ENCODE data around the gene EMILIN2. TPM values are rescaled to one million over a fixed set of nuclear protein-coding genes. Genes with fewer than 3 reads are reported as not detected.
"Not testable (repeated sequence)": the region's sequence is repeated elsewhere in the genome, so short reads cannot be mapped to it uniquely, and the experiment has no call there.

Gene EMILIN2
- total RNA-seq, 1 donor from 2014 or later: 19.2 TPM

- TF ChIP-seq CTCF (conservative IDR thresholded peaks at IDR 0.05): no peak
- no peak overlapping the region for H3K4me3 Mint-ChIP-seq
- DNase-seq (ENCODE audit: low read depth, low spot score): no peak
- H3K4me1 Mint-ChIP-seq: no peaks in the 10 kb centered on the region
- peaks cover 9% of the 10 kb centered on the region for H3K27me3 Mint-ChIP-seq (ENCODE audit: low read depth)
- peaks cover 9% of the 10 kb centered on the region for H3K9me3 Mint-ChIP-seq
- H3K36me3 Mint-ChIP-seq (ENCODE audit: low read depth): peaks cover 4% of the 10 kb centered on the region
- H3K27ac Mint-ChIP-seq (ENCODE audit: unreplicated experiment): no peak overlapping the region
These were observed 10.8 kb downstream of the EMILIN2 start for GRCh38 chr18:2857491-2858131.

GRCh38 chr18:2860397-2860796, 13.6 kb downstream of the EMILIN2 start:
- H3K9me3 Mint-ChIP-seq: peaks cover 12% of the 10 kb centered on the region
- not testable (repeated sequence) for H3K27ac Mint-ChIP-seq (ENCODE audit: unreplicated experiment); H3K4me3 Mint-ChIP-seq; H3K4me1 Mint-ChIP-seq; H3K36me3 Mint-ChIP-seq (ENCODE audit: low read depth); DNase-seq (ENCODE audit: low read depth, low spot score)
- H3K27me3 Mint-ChIP-seq (ENCODE audit: low read depth): peaks cover 13% of the 10 kb centered on the region

- peaks cover 20% of the 10 kb centered on the region for H3K9me3 Mint-ChIP-seq
- not testable (repeated sequence) for H3K27me3 Mint-ChIP-seq (ENCODE audit: low read depth); H3K27ac Mint-ChIP-seq (ENCODE audit: unreplicated experiment); H3K4me3 Mint-ChIP-seq; DNase-seq (ENCODE audit: low read depth, low spot score); H3K36me3 Mint-ChIP-seq (ENCODE audit: low read depth); H3K4me1 Mint-ChIP-seq
These were observed 17.2 kb downstream of the EMILIN2 start for GRCh38 chr18:2863997-2864396.

GRCh38 chr18:2866465-2866864, 19.7 kb downstream of the EMILIN2 start:
- H3K4me1 Mint-ChIP-seq; DNase-seq (ENCODE audit: low read depth, low spot score); H3K36me3 Mint-ChIP-seq (ENCODE audit: low read depth); H3K4me3 Mint-ChIP-seq; H3K27me3 Mint-ChIP-seq (ENCODE audit: low read depth); H3K27ac Mint-ChIP-seq (ENCODE audit: unreplicated experiment): not testable (repeated sequence)
- H3K9me3 Mint-ChIP-seq: peaks cover 12% of the 10 kb centered on the region

DNA sequence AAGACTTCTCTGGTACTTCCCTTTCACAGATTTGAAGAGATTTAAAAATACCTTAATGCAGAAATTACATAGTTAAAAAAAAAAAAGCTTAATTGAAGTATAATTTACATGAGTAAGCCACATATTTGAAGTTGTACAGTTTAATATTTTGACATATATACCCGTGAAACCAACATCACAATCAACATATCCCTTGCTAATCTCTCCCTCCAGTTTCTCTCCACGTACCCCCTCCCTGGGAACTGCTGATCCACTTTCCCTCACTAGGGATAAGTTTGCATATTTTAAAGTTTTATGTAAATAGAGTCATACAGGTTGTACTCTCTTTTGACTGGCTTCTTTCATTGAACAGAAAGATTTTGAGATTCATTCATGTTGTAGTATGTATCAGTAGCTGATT, 22.4 kb downstream of the EMILIN2 start:
- Mint-ChIP-seq H3K4me3 (no peak overlapping the region), H3K27me3 (ENCODE audit: low read depth) (no peaks in the 10 kb centered on the region), H3K27ac (ENCODE audit: unreplicated experiment) (no peak overlapping the region), H3K9me3 (peaks cover 8% of the 10 kb centered on the region), H3K36me3 (ENCODE audit: low read depth) (peaks cover 5% of the 10 kb centered on the region), H3K4me1 (no peaks in the 10 kb centered on the region)
- no peak for DNase-seq (ENCODE audit: low read depth, low spot score)
- TF ChIP-seq CTCF (conservative IDR thresholded peaks at IDR 0.05): no peak

- Mint-ChIP-seq H3K4me3 (no peak overlapping the region), H3K36me3 (ENCODE audit: low read depth) (peaks cover 2% of the 10 kb centered on the region), H3K27ac (ENCODE audit: unreplicated experiment) (no peak overlapping the region), H3K27me3 (ENCODE audit: low read depth) (no peaks in the 10 kb centered on the region), H3K9me3 (peaks cover 4% of the 10 kb centered on the region), H3K4me1 (no peaks in the 10 kb centered on the region)
- no peak for TF ChIP-seq CTCF (conservative IDR thresholded peaks at IDR 0.05)
- DNase-seq (ENCODE audit: low read depth, low spot score): no peak
These were observed 24.4 kb downstream of the EMILIN2 start for GRCh38 chr18:2871111-2871720.

DNA sequence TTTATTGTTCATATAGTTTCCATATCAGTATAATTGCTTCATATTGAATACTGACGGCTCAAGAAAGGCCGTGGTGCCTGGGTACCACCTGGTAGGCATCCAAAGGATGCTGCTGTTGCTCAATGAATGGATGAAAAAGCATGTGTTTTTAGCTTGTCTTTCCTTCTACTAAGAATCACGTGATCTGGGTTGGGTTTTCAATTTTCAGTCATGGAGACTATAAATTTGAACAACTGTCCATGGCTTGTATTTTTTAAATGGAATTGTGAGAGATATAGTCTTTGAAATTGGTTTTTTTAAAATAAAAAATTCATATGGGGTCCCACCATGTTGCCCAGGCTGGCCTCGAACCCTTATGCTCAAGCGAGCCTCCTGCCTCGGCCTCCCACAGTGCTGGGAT, 25.3 kb downstream of the EMILIN2 start:
- Mint-ChIP-seq H3K27me3 (ENCODE audit: low read depth) (no peaks in the 10 kb centered on the region), H3K27ac (ENCODE audit: unreplicated experiment) (no peak overlapping the region)
- TF ChIP-seq CTCF (conservative IDR thresholded peaks at IDR 0.05): no peak

More for the DNA sequence above, 25.3 kb downstream of the EMILIN2 start:
- Mint-ChIP-seq H3K4me3 (no peak overlapping the region), H3K36me3 (ENCODE audit: low read depth) (no peaks in the 10 kb centered on the region), H3K4me1 (peaks cover 5% of the 10 kb centered on the region), H3K9me3 (no peaks in the 10 kb centered on the region)
- no peak for DNase-seq (ENCODE audit: low read depth, low spot score)

Data from neural crest cell (in vitro differentiated cells).